T-cell (primary cell): ENCODE results near the gene MSH3. TPM values are rescaled to one million over a fixed set of nuclear protein-coding genes. Genes with fewer than 3 reads are reported as not detected.
"Not testable (repeated sequence)": the region's sequence is repeated elsewhere in the genome, so short reads cannot be mapped to it uniquely, and the experiment has no call there.

Experiments
- ATAC-seq, 4 experiments: fragments of 200-7000 bp in 3 of 4; fragments of 150-1000 bp in 1 of 4; cut with Tn5 transposase; replicated peaks in 1 of 4; 1 replicate in 3 of 4; 2 replicates in 1 of 4; pipeline ENCODE4 v1.10.0; 2021; ENCODE audit warnings: moderate library complexity in 3 of 4, mild to moderate bottlenecking in 2 of 4, moderate number of reproducible peaks in 1 of 4
- CTCF ChIA-PET, 2 donors: fragments of 300-600 bp; sonication (Branson Sonifier 250); formaldehyde crosslinking; loops; one replicate each; lab custom pipeline; 2022; ENCODE audit warnings: antibody characterized with exemption in 2 of 2; lab: Charles Lee
- POLR2A ChIA-PET, 2 donors: fragments of 300-600 bp; sonication (Branson Sonifier 250); formaldehyde crosslinking; loops; one replicate each; lab custom pipeline; 2022; ENCODE audit warnings: antibody characterized with exemption in 2 of 2; lab: Charles Lee
- DNase-seq, 35 experiments: peaks; one replicate each; pipeline versions ENCODE4 v3.0.0 to v3.0.0-alpha.2; 2013 to 2023
- H3K27ac ChIP-seq: one replicate; pipeline ENCODE4 v1.5.1; 2013; ENCODE audit warnings: low read length
- H3K27me3 ChIP-seq, 2 experiments: replicated peaks in 1 of 2; 1 replicate in 1 of 2; 2 replicates in 1 of 2; pipeline versions ENCODE4 v1.6.1 to v1.7.0; 2013; ENCODE audit warnings: low read length in 1 of 2, mixed read lengths in 1 of 2; ENCODE audit not compliant: control insufficient read depth in 2 of 2, insufficient read depth in 2 of 2; ENCODE audit errors: extremely low read depth in 1 of 2
- H3K36me3 ChIP-seq, 2 donors: 1 replicate in 1 of 2; 2 replicates in 1 of 2; pipeline versions ENCODE4 v1.6.1 to v1.7.0; 2013; ENCODE audit warnings: low read length in 1 of 2; ENCODE audit not compliant: control insufficient read depth in 2 of 2, insufficient read depth in 1 of 2; ENCODE audit errors: extremely low read depth in 1 of 2
- H3K4me1 ChIP-seq, 2 experiments: 1 replicate in 1 of 2; 2 replicates in 1 of 2; pipeline versions ENCODE4 v1.6.1 to v1.7.0; 2013; ENCODE audit warnings: low read length in 2 of 2, mixed read lengths in 1 of 2; ENCODE audit not compliant: insufficient read depth in 2 of 2, control insufficient read depth in 1 of 2; ENCODE audit errors: extremely low read depth in 1 of 2
- H3K4me3 ChIP-seq, 2 donors: 1 replicate in 1 of 2; 2 replicates in 1 of 2; pipeline versions ENCODE4 v1.5.1 to v1.7.0; 2013; ENCODE audit warnings: mild to moderate bottlenecking in 2 of 2, low read length in 1 of 2, moderate library complexity in 1 of 2; ENCODE audit not compliant: control insufficient read depth in 1 of 2; ENCODE audit errors: extremely low read depth in 1 of 2
- H3K9me3 ChIP-seq: 2 replicates; pipeline ENCODE4 v1.7.0; 2013
- H3K27ac Mint-ChIP-seq, 2 donors: one replicate each; pipeline ENCODE4 v1.8.0; 2020 to 2021; ENCODE audit warnings: mild to moderate bottlenecking in 2 of 2, mixed read lengths in 2 of 2
- H3K27me3 Mint-ChIP-seq, 2 donors: one replicate each; pipeline ENCODE4 v1.8.0; 2021 to 2022; ENCODE audit warnings: mixed read lengths in 2 of 2
- H3K36me3 Mint-ChIP-seq: one replicate; pipeline ENCODE4 v1.8.0; 2021; ENCODE audit warnings: mixed read lengths
- H3K4me1 Mint-ChIP-seq, 3 donors: one replicate each; pipeline ENCODE4 v1.8.0; 2020 to 2022; ENCODE audit warnings: mixed read lengths in 3 of 3, mild to moderate bottlenecking in 1 of 3
- H3K4me3 Mint-ChIP-seq, 3 donors: one replicate each; pipeline ENCODE4 v1.8.0; 2020 to 2022; ENCODE audit warnings: mild to moderate bottlenecking in 3 of 3, mixed read lengths in 3 of 3, moderate library complexity in 3 of 3
- H3K9me3 Mint-ChIP-seq, 3 donors: one replicate each; pipeline ENCODE4 v1.8.0; 2020 to 2022; ENCODE audit warnings: mixed read lengths in 3 of 3
- WGBS: methylation state at CpG from one replicate; pipeline ENCODE4 v1.1.5; 2013; ENCODE audit warnings: missing lambda C conversion rate; ENCODE audit not compliant: insufficient coverage; 5-methylcytosine and 5-hydroxymethylcytosine counted together
- total RNA-seq, 35 experiments: library from RNA in 6 of 35; stranded (reverse) in 6 of 35; fragments of 120-200 nt in 1 of 35; gene quantifications; one replicate each; pipeline versions ENCODE4 v1.2.1 to v1.2.4 and lab custom pipeline; 2013 to 2026

MSH3 gene
- total RNA-seq, 5 donors from 2014 or later (not counting 1 experiment from before 2014, with no cell fraction given), result 10.8 to 20.8 (median 16.3) TPM

DNA sequence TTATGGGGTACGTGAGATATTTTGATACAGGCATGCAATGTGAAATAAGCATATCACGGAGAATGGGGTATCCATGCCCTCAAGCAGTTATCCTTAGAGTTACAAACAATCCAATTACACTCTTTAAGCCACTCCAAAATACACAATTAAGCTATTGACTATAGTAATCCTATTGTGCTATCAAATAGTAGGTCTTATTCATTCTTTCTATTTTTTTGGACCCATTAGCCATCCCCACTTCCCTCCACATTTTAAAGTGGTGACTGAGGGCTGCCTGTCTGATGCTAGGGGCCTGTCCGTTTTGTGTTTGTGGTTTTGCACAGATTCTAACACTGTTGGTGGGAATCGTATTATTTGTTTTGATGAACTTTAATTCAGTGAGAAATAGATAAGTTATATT lies 130.0 kb downstream of the MSH3 start:
- no CpG with 5 or more reads among the region's 4 CpGs for WGBS
- Histone ChIP-seq H3K36me3 (peaks cover 0 to 17% of the 10 kb centered on the region in 2 donors), H3K27ac (no peak overlapping the region), H3K27me3 (no peaks in the 10 kb centered on the region), H3K9me3 (no peaks in the 10 kb centered on the region), H3K4me1 (no peaks in the 10 kb centered on the region), H3K4me3 (no peak overlapping the region)
- Mint-ChIP-seq H3K4me1 (no peaks in the 10 kb centered on the region), H3K4me3 (no peak overlapping the region), H3K36me3 (peaks cover 38% of the 10 kb centered on the region), H3K27me3 (no peaks in the 10 kb centered on the region), H3K9me3 (no peaks in the 10 kb centered on the region), H3K27ac (no peak overlapping the region)
- ATAC-seq (no peak), DNase-seq (no peak)
- ChIA-PET POLR2A (no interaction called here), CTCF (interaction anchor here in 1 of 2 donors (0.6 kb wide), 1 partner anchor 15 kb away, joined by 7 read pairs; no protein-coding TSS in a partner anchor)

DNA sequence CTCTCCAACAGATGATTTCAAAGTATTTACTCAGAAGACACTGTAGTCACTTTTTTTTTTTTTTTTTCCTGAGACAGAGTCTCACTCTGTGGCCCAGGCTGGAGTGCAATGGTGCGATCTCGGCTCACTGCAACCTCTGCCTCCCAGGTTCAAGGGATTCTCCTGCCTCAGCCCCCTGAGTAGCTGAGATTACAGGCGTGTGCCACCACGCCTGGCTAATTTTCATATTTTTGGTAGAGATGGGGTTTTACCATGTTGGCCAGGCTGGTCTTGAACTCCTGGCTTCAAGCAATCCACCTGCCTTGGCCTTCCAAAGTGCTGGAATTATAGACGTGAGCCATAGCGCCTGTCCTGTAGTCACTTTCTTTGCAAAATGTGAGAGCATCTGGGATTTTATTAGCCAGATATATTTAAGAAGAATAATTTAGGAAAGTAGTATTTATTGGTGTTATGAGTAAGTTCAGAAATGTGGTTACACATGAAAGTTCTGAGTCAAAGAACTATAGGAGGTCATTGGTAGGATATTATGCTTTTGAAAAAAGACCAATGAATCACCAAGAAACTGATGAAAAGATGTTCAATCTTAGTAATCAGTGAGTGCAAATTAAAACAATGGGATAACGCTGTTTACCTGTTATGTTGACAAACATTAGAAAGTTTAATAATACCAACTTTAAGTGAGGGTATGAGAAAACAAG lies 135.0 kb downstream of the MSH3 start:
- H3K4me3 Mint-ChIP-seq, H3K9me3 ChIP-seq, H3K27me3 ChIP-seq, CTCF ChIA-PET, ATAC-seq, H3K27me3 Mint-ChIP-seq, H3K9me3 Mint-ChIP-seq, H3K4me3 ChIP-seq, H3K4me1 Mint-ChIP-seq, H3K27ac Mint-ChIP-seq, POLR2A ChIA-PET, H3K27ac ChIP-seq, H3K4me1 ChIP-seq, DNase-seq: not testable (repeated sequence)
- 96% methylated on average over 3 of the region's 7 CpGs for WGBS
- peaks cover 20% of the 10 kb centered on the region for H3K36me3 Mint-ChIP-seq
- H3K36me3 ChIP-seq, result peaks cover 0 to 30% of the 10 kb centered on the region in 2 donors

DNA sequence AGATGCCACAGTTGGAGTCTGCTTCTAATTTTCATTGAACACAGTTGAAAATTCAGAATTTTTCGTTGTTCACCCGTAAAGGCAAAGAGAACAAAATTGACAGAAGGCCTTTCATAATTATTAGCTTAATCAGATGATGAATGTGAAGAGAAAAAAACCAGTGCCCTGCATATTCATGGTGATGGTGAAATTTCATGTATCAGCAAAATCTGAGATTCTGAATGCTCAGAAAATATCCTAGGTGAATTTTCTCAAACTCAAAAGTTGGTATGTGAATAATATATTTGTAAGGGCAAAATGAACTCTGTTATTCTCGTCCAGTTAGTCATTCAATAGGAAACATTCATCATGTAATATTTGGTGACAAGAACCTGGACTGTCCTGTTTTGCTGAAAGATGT lies 136.2 kb downstream of the MSH3 start:
- H3K27me3 ChIP-seq, result no peaks in the 10 kb centered on the region
- H3K36me3 ChIP-seq, result peaks cover 0 to 40% of the 10 kb centered on the region in 2 donors
- H3K4me1 ChIP-seq, result no peaks in the 10 kb centered on the region
- no peak for ATAC-seq
- H3K4me1 Mint-ChIP-seq, result no peaks in the 10 kb centered on the region
- H3K9me3 ChIP-seq, result no peaks in the 10 kb centered on the region
- POLR2A ChIA-PET, result no interaction called here
- no peak overlapping the region for H3K4me3 Mint-ChIP-seq
- H3K36me3 Mint-ChIP-seq, result peaks cover 15% of the 10 kb centered on the region
- no peaks in the 10 kb centered on the region for H3K9me3 Mint-ChIP-seq
- no peaks in the 10 kb centered on the region for H3K27me3 Mint-ChIP-seq
- H3K27ac Mint-ChIP-seq, result no peak overlapping the region
- CTCF ChIA-PET, result no interaction called here
- no peak for DNase-seq
- no peak overlapping the region for H3K27ac ChIP-seq
- no peak overlapping the region for H3K4me3 ChIP-seq
- WGBS, result no CpG with 5 or more reads among the region's 3 CpGs

DNA sequence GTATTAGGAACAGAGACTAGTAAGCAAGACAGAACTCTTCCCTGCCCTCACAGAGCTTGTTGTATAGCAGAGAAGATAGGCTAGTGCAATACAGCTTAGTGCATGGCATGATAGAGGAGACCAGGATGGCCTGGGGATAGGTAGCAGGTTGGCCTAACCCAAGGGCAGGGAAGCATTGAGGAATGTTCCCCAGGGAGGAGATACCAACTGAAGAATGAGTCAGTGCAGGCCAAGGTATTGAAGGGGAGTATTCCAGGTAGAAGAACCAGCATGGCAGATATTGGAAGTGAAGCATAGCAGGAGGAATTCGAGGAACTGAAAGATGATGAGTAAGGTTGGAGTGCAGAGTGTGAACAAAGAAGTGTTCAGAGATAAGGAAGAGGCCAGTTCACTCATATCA lies 138.9 kb downstream of the MSH3 start:
- Mint-ChIP-seq H3K27ac (no peak overlapping the region), H3K9me3 (no peaks in the 10 kb centered on the region), H3K27me3 (no peaks in the 10 kb centered on the region), H3K4me1 (no peaks in the 10 kb centered on the region), H3K4me3 (no peak overlapping the region), H3K36me3 (peaks cover 25% of the 10 kb centered on the region)
- Histone ChIP-seq H3K4me3 (no peak overlapping the region), H3K36me3 (peaks cover 0 to 50% of the 10 kb centered on the region in 2 donors), H3K4me1 (no peaks in the 10 kb centered on the region), H3K27ac (no peak overlapping the region), H3K9me3 (no peaks in the 10 kb centered on the region), H3K27me3 (no peaks in the 10 kb centered on the region)
- ATAC-seq, result no peak
- whole genome bisulfite sequencing, result no CpG with 5 or more reads among the region's 1 CpG
- CTCF ChIA-PET, result no interaction called here
- POLR2A ChIA-PET, result no interaction called here
- DNase-seq, result no peak

DNA sequence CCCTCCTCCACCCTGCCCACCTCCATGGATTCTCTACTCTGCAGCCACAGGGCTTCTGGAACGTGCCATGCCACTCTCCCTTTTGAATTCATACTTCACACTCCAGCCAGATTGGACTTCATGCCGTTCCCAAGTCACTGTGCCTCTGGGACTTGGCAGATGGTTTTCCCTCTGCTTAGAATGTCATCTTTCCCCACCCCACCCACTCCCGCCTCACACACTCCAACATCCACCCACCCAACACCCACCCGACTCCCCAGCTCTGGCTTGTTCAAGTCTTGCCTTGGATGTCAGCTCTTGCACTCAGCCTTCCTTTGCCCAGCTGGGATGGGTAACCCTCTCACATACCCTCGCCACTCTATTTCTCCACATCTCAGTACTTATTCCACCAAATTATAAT lies 142.4 kb downstream of the MSH3 start:
- Histone ChIP-seq H3K27ac (no peak overlapping the region), H3K27me3 (no peaks in the 10 kb centered on the region), H3K4me3 (no peak overlapping the region), H3K36me3 (peaks cover 4 to 47% of the 10 kb centered on the region in 2 donors), H3K9me3 (no peaks in the 10 kb centered on the region), H3K4me1 (no peaks in the 10 kb centered on the region)
- WGBS, result 98% methylated on average over 5 of the region's 5 CpGs
- H3K27me3 Mint-ChIP-seq, result no peaks in the 10 kb centered on the region
- H3K27ac Mint-ChIP-seq, result no peak overlapping the region
- ATAC-seq (no peak), DNase-seq (no peak)
- POLR2A ChIA-PET, result interaction anchor here in 1 of 2 donors (0.7 kb wide), 1 partner anchor 18 kb away, joined by 3 read pairs; no protein-coding TSS in a partner anchor
- H3K4me1 Mint-ChIP-seq, result no peaks in the 10 kb centered on the region
- CTCF ChIA-PET, result no interaction called here
- no peaks in the 10 kb centered on the region for H3K9me3 Mint-ChIP-seq
- H3K36me3 Mint-ChIP-seq, result peaks cover 39% of the 10 kb centered on the region
- H3K4me3 Mint-ChIP-seq, result no peak overlapping the region

DNA sequence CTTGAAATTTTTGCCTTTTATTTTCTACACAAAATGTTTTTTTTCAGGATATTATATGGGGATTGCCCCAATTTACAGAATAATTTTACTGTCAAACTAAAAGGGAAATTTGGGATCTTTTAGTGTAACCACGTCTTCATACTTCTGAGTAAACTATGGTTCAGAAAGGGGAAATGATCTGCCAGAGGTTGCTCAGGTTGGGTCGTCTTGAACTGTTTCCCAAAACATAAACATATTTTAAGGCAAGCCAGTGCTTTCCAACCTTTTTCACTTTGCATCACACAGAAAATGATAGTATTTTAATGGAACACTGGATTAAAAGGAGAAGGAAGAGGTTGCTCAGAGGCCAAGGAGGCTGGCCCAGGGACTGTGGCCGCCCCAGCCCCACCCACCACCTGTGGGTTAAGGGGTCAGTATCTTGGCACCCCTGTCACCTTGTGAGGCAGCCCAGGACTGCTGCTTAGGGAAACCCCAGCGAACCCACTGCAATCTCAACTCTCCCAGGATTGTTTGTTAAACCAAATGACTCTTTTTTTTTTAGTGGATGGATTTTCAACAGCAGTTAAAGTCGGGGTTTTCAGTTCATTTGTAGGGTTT lies 143.1 kb downstream of the MSH3 start:
- Mint-ChIP-seq H3K4me3 (no peak overlapping the region), H3K27me3 (no peaks in the 10 kb centered on the region), H3K27ac (no peak overlapping the region), H3K36me3 (peaks cover 40% of the 10 kb centered on the region), H3K9me3 (no peaks in the 10 kb centered on the region), H3K4me1 (no peaks in the 10 kb centered on the region)
- no peak for DNase-seq
- Histone ChIP-seq H3K27me3 (no peaks in the 10 kb centered on the region), H3K36me3 (peaks cover 4 to 44% of the 10 kb centered on the region in 2 donors), H3K4me1 (no peaks in the 10 kb centered on the region), H3K9me3 (peaks cover 1% of the 10 kb centered on the region), H3K4me3 (no peak overlapping the region), H3K27ac (no peak overlapping the region)
- POLR2A ChIA-PET, result no interaction called here
- no CpG with 5 or more reads among the region's 5 CpGs for WGBS
- no peak for ATAC-seq
- CTCF ChIA-PET, result no interaction called here
